NCI-H128 (cell line): ENCODE measurements around the gene CACNA2D3.

Experiments used
- DNase-seq: peaks from one replicate; lab custom pipeline; 2025; ENCODE audit not compliant: unreplicated experiment; lab: John Stamatoyannopoulos, UW

CACNA2D3 gene

GRCh38 chr3:54213907-54214306, 91.6 kb downstream of the CACNA2D3 start:
- DNase-seq = no peak

GRCh38 chr3:54214845-54215244, 92.5 kb downstream of the CACNA2D3 start:
- no peak for DNase-seq

- no peak for DNase-seq
Observed at GRCh38 chr3:54215521-54215920, 93.2 kb downstream of the CACNA2D3 start.

GRCh38 chr3:54217828-54218227, 95.5 kb downstream of the CACNA2D3 start:
- no peak for DNase-seq

- no peak for DNase-seq
Observed at GRCh38 chr3:54222316-54222715, 100.0 kb downstream of the CACNA2D3 start.

- DNase-seq = no peak
Observed at GRCh38 chr3:54223063-54223462, 100.7 kb downstream of the CACNA2D3 start.

- DNase-seq = no peak
Observed at GRCh38 chr3:54225841-54226528, 103.6 kb downstream of the CACNA2D3 start.

GRCh38 chr3:54228806-54229205, 106.5 kb downstream of the CACNA2D3 start:
- no peak for DNase-seq

- no peak for DNase-seq
Observed at GRCh38 chr3:54232618-54233017, 110.3 kb downstream of the CACNA2D3 start.

GRCh38 chr3:54235998-54236397, 113.6 kb downstream of the CACNA2D3 start:
- DNase-seq = no peak

- DNase-seq = no peak
Observed at GRCh38 chr3:54237109-54237508, 114.8 kb downstream of the CACNA2D3 start.

GRCh38 chr3:54237788-54238502, 115.6 kb downstream of the CACNA2D3 start:
- no peak for DNase-seq

- no peak for DNase-seq
Observed at GRCh38 chr3:54240309-54240708, 118.0 kb downstream of the CACNA2D3 start.

- no peak for DNase-seq
Observed at GRCh38 chr3:54243056-54243931, 120.9 kb downstream of the CACNA2D3 start.

- no peak for DNase-seq
Observed at GRCh38 chr3:54243960-54244682, 121.8 kb downstream of the CACNA2D3 start.

- no peak for DNase-seq
Observed at GRCh38 chr3:54251705-54252104, 129.4 kb downstream of the CACNA2D3 start.

GRCh38 chr3:54257125-54257720, 134.9 kb downstream of the CACNA2D3 start:
- no peak for DNase-seq

GRCh38 chr3:54259636-54260035, 137.3 kb downstream of the CACNA2D3 start:
- DNase-seq = no peak

GRCh38 chr3:54261141-54261540, 138.8 kb downstream of the CACNA2D3 start:
- no peak for DNase-seq

GRCh38 chr3:54262541-54262940, 140.2 kb downstream of the CACNA2D3 start:
- no peak for DNase-seq

- DNase-seq = no peak
Observed at GRCh38 chr3:54262946-54263345, 140.6 kb downstream of the CACNA2D3 start.
